Left ventricle myocardium superior (tissue), 1 donor: Measurements from ENCODE around the gene BAIAP2L1. TPM values are rescaled to one million over a fixed set of nuclear protein-coding genes. Genes with fewer than 3 reads are reported as not detected.
A peak's percentile ranks its signal among the peaks of the same experiment; 100 is the strongest.

Source experiments
- ATAC-seq: fragments of 200-7000 bp; cut with Tn5 transposase; one replicate; pipeline ENCODE4 v1.9.1; 2020; ENCODE audit warnings: mild to moderate bottlenecking, moderate library complexity
- DNase-seq: peaks from one replicate; pipeline ENCODE4 v3.0.0-alpha.2; 2020
- intact Hi-C: fragments of 100-400 bp; cut with micrococcal nuclease; formaldehyde crosslinking; loops from one replicate; pipeline ENCODE4 v1.11.0; 2022
- total RNA-seq: library from RNA; stranded (reverse); fragmentation: NEBNext Ultra II Directional; extraction: Animal tissue kit (Norgen Biotek cat#: 25700); gene quantifications from one replicate; pipeline ENCODE4 v1.2.1, GENCODE V29; 2021
- donor health status: DM: no; HTN: yes; CAD: no; lungs with severe emphysema.

BAIAP2L1 gene
- total RNA-seq, 1 donor from 2014 or later = 2.0 TPM

DNA sequence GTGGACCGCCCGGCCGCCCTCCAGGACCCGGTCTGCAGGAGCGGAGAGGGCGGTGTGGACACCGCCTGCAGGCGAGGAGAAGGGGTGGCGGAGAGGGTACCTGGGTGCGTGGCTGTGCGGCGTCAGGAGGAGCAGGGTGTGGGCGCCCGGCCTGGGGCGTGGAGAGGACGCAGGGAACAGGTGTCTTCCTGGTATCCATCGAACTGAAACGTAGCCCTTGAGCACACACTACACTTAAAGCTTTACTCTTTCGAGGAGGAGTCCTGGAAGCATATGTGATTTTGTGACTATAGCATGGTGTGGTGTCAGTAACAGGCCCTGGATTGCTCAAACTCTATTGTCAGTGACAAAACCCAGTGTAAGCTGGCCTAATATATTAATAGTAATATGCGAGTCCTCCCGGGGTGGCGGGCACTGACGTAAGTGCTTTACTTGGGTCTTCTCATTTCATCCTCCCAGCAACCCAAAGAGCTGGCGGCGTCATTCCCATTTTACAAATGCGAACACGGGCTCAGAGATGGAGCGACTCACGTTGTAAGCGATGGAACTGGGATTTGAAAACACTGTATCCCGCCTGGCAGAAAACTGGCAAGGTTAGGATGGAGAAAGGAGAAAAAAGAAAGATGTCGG is 148.3 kb downstream of the BAIAP2L1 start:
- DNase-seq = no peak
- intact Hi-C loops = no loop called here
- no peak for ATAC-seq

DNA sequence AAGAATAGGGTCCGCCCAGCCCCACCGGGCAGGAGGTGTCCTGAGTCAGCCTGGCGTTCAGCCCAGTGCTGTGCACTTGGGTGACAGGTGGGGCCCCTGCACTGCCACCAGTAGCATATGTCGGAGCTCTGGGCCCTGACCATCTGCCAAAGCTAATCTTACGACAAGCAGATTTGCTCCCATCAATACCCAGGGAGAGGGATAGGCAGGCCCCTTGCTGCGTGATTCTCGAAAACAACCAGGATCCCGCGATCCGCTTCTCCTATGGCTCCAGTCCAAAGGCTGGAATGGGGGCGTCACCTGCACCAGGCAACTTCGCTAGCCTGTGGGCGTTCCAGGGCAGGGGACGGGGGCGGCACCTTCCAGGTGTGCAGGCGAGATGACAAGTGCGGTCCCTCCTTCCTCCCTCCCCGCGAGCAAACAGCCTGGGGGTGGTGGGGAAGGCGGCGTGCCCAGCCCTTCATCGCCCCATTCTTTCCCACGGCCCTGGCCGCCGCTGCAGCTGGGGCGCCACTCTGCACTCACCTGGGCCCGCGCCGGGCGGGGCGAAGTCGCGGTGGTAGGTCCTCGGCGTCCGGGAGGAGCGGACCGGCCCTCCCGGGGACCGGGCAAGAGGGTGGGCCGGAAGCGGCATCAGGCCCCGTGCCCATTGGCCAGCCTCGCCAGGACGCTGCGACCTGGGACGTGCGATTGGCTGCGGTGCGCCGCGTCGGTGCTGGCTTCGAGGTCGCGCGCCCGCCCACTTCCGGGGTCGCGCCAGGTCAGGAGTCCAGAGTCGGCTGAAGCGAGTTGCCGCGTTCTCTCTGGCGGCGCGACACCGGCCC is 149.1 kb downstream of the BAIAP2L1 start, which contains the start of gene TECPR1:
TSS of gene TECPR1 (minus strand) at position 632 of the 824 bp plus-strand sequence. CDS start 6,086 bp downstream, outside the sequence.
- intact Hi-C loops = no loop called here
- ATAC-seq = peak; percentile 99
- DNase-seq = peak; percentile 98

DNA sequence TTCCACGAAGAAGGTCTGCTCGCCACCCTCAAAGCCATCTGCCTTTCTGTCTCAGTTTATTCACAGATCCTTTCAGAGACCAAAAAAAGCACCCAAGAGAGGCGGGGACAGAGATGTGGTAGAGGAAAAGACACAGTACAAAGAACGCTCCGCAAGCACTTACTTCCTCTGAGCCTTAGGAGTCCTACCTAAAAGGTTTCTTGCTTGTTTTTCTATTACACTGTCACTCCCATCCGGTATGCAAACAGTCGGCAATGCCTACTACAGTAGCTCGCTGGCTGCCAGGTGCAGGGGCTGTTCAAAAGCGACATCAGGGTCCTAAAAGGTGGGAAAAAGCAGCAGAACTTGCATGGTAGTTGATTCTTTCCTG is 149.7 kb downstream of the BAIAP2L1 start:
- DNase-seq (no peak), ATAC-seq (no peak)
- intact Hi-C loops = no loop called here

DNA sequence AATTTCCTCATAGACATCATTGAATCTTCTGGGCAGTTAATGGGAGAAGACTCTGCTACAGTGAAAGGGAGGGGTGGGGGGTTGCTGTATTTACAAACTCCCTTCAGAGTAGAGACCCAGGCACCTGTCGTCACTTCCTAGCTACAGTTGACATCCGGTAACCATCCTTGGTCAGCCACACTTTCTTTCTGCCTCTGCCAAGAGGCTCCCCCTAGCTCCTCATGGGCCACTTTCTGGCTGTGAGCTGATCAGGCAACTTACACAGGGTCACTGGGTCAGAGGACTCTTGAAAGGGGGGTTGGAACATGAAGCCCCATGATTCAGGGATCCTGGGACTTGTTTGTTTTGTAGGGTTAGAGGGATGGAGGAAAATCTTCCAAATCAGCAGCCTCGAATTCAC is 150.1 kb downstream of the BAIAP2L1 start:
- intact Hi-C loops = no loop called here
- ATAC-seq = no peak
- DNase-seq = no peak

DNA sequence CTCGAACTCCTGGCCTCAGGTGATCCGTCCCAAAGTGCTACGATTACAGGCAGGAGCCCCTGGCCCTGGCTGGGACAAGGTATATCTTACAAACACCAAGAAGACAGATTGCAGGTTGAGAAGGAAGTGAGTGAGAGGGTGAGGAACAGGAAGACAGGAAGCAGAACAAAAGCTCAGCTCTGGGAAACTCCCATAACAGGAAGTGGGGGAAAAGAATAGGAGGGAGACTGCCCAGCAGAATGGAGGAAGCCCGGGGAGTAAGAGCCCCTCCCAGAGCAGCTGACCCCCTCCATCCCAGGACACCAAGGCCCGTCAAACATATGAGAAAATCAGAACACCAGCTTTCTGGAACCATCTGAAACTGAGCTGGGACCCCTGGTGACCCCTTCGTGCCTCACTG is 151.8 kb downstream of the BAIAP2L1 start:
- intact Hi-C loops = no loop called here
- ATAC-seq = no peak
- DNase-seq = no peak

DNA sequence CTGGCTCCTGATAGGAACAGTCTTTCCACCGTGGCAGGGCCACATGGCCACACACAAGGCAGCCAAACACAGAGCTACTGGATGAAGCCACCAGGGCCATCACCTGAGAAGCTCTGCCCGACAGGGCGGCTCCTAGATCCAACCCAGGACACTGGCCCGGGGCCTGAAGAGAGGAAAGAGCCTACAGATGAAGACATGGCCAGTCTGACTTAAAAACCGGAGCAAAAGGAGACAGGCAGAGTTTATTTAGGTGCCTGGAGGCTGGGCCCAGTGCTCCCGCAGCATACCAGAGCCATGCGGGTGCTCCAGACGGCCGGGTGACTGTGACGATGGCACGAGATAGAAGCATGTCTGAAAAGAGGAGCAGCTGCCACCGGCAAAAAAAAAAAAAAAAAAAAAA is 152.7 kb downstream of the BAIAP2L1 start:
- intact Hi-C loops = no loop called here
- ATAC-seq (no peak), DNase-seq (no peak)

DNA sequence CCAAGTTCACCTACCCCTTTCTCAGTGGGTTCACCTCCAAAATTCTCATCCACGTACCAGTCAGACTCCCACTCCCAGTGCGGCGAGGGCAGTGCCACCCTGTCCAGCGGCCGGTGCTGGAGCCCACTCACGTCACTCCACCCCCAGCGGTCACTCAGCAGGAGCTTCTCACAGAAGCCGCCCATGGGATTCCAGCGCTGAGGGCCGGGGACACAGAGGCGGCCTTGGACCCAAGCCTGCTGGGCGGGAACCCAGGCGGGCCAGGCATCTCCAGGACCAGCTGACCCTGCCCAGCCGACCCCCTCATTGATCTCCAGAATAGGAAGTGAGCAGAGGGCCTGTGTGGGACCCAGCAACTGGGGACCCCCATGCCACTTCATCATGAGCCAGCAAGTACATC is 156.0 kb downstream of the BAIAP2L1 start:
- intact Hi-C loops = no loop called here
- ATAC-seq = no peak
- DNase-seq = no peak

DNA sequence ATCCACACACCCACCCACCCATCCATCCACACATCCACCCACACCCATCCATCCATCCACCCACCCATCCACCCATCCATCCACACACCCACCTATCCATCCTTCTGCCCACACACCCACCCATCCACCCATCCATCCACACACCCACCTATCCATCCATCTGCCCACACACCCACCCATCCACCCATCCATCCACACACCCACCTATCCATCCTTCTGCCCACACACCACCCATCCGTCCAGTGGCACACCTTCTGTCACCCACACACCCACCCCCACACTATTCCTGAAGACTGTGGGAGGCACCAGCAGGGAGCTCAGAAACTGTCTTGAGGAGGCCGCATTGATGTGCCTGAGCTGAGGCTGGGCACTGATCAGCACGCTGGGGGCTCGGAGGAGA is 158.0 kb downstream of the BAIAP2L1 start:
- ATAC-seq = no peak
- intact Hi-C loops = no loop called here
- no peak for DNase-seq

DNA sequence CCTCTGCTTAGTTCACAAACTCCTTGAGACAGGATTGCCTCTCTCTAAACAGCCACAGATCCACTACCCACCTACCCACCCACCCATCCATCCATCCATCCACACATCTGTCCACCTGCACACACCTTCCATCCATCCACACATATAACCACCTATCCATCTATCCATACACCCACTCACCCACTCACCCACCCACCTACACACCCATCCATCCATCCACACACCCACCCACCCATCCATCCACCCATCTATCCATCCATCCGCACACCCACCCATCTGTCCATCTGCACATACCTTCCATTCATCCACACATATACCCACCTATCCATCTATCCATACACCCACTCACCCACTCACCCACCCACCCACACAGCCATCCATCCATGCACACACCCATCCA is 158.5 kb downstream of the BAIAP2L1 start:
- no peak for DNase-seq
- ATAC-seq = no peak
- intact Hi-C loops = no loop called here

DNA sequence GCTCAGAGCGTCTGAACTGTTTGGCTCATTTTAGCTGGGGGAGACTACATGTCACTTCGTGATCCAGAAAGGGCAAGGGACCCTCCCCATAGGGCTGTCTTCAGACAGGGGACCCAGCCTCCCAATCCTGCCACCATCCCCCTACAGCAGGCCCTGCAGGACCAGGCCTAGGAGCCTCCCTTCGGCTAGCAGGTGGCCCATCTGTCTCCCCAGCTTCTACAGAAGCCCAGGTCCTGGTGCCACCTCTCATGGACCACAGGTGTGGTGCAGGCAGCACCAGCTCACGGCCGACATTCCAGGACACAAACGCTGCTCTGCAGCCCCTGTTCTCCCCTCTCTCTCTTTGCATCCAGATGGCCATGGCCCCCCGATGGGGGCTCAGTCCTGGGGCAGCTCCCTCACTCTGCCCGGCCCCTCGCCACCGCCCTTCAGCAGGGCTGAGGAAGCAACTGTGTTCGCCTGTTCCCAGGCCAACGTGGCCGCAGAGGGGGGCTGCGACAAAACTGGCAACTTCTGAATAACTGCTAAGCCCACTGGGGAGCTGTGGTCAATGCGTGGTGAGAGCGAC is 159.1 kb downstream of the BAIAP2L1 start:
- no peak for ATAC-seq
- intact Hi-C loops = no loop called here
- no peak for DNase-seq

Other genes with a start within 250 kb of the BAIAP2L1 start
- gene BHLHA15, start 189.7 kb downstream of the BAIAP2L1 start, total RNA-seq = not detected
- 25.2 TPM for gene TECPR1, start 148.9 kb downstream of the BAIAP2L1 start, total RNA-seq
- 269 TPM for gene BRI3, start 119.4 kb downstream of the BAIAP2L1 start, total RNA-seq
- gene NPTX2, start 216.2 kb upstream of the BAIAP2L1 start, total RNA-seq = 2.1 TPM